ENCODE results near the gene RAD1. TPM values are rescaled to one million over a fixed set of nuclear protein-coding genes. Genes with fewer than 3 reads are reported as not detected.

Gene RAD1
- total RNA-seq, 1 experiment from 2014 or later, result 28.7 TPM

DNA sequence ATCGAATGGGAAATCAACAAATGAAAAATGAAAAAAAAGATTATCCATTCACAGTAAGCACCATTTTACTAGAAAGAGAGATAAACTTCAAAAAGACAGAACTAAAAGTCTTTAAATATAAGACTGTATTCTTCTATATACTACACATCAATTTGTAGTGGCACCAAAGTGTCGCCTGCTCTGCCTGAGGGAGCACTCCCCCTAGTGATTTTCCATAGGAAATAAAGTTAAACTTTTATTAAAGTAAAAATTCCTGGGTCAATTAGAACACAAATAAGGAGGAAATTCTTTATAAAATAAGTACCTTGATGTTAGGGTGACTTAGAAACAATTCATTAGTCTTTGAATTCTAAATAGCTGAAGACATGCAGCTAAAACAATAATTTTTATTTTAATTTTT, 9.7 kb downstream of the RAD1 start:
- H3K27me3 Mint-ChIP-seq (ENCODE audit: unreplicated experiment), result no peaks in the 10 kb centered on the region
- CTCF ChIA-PET, result no interaction called here

DNA sequence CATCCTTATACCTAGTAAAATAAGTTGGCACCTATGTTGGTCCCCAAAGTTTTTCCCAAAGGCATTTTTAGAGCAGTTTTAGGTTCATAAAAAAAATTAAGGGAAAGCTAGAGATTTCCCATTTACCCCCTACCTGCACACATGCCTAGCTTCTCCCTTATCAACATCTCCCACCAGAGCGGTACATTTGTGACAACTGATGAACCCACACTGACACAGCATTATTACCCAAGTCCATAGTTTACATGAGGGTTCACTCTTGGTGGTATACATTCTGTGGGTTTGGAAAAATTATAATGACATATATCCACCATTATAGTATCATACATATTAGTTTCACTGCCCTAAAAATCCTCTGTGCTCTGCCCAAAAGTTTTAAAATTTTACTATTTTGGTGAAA, 12.0 kb downstream of the RAD1 start:
- Mint-ChIP-seq H3K9me3 (ENCODE audit: low read depth, unreplicated experiment) (no peaks in the 10 kb centered on the region), H3K27me3 (ENCODE audit: unreplicated experiment) (no peaks in the 10 kb centered on the region), H3K27ac (ENCODE audit: unreplicated experiment) (no peak overlapping the region), H3K4me1 (ENCODE audit: low read depth, unreplicated experiment) (no peaks in the 10 kb centered on the region), H3K4me3 (ENCODE audit: low read depth, unreplicated experiment) (no peak overlapping the region), H3K36me3 (ENCODE audit: insufficient read depth, unreplicated experiment) (no peaks in the 10 kb centered on the region)
- TF ChIP-seq, protein P1, sequence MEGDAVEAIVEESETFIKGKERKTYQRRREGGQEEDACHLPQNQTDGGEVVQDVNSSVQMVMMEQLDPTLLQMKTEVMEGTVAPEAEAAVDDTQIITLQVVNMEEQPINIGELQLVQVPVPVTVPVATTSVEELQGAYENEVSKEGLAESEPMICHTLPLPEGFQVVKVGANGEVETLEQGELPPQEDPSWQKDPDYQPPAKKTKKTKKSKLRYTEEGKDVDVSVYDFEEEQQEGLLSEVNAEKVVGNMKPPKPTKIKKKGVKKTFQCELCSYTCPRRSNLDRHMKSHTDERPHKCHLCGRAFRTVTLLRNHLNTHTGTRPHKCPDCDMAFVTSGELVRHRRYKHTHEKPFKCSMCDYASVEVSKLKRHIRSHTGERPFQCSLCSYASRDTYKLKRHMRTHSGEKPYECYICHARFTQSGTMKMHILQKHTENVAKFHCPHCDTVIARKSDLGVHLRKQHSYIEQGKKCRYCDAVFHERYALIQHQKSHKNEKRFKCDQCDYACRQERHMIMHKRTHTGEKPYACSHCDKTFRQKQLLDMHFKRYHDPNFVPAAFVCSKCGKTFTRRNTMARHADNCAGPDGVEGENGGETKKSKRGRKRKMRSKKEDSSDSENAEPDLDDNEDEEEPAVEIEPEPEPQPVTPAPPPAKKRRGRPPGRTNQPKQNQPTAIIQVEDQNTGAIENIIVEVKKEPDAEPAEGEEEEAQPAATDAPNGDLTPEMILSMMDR (IDR thresholded peaks at IDR 0.05; ENCODE audit: unreplicated experiment), result no peak
- DNase-seq, result no peak
- intact Hi-C loops (cut with micrococcal nuclease; ENCODE audit: unreplicated experiment), result no loop called here
- CTCF ChIA-PET, result interaction anchor here (0.6 to 1.5 kb wide), 2 partner anchors 13 to 429 kb away, joined by 3 to 5 read pairs; no protein-coding TSS in a partner anchor
- no TSS peak for BruUV-seq (replicated peaks)

More for the DNA sequence above, 9.7 kb downstream of the RAD1 start:
- TF ChIP-seq, protein P1 (IDR thresholded peaks at IDR 0.05; ENCODE audit: unreplicated experiment), result no peak
- Mint-ChIP-seq H3K36me3 (ENCODE audit: insufficient read depth, unreplicated experiment) (peaks cover 5% of the 10 kb centered on the region), H3K4me3 (ENCODE audit: low read depth, unreplicated experiment) (no peak overlapping the region), H3K9me3 (ENCODE audit: low read depth, unreplicated experiment) (no peaks in the 10 kb centered on the region), H3K27ac (ENCODE audit: unreplicated experiment) (no peak overlapping the region), H3K4me1 (ENCODE audit: low read depth, unreplicated experiment) (no peaks in the 10 kb centered on the region)
- BruUV-seq (replicated peaks), result no TSS peak
- no peak for DNase-seq
- intact Hi-C loops (cut with micrococcal nuclease; ENCODE audit: unreplicated experiment), result no loop called here

DNA sequence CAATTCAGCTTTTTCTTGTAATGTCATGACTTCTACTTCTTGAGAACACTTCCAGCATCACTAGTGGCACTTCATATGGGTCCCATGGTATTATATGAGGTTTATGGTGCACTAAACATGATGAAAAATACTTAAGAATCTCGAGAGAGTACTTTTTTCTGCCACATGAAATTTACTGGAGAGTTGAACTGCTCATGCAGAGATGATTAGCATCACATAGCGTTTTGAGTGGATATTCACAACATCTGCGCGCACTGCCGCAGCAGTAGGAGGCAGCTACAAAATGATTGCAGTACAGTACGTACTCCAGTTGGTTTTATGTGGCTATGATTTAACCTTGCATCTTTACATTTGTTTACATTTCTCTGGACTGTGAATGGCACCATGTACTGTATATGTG, 14.7 kb downstream of the RAD1 start:
- Mint-ChIP-seq H3K36me3 (ENCODE audit: insufficient read depth, unreplicated experiment) (no peaks in the 10 kb centered on the region), H3K4me3 (ENCODE audit: low read depth, unreplicated experiment) (no peak overlapping the region), H3K27ac (ENCODE audit: unreplicated experiment) (no peak overlapping the region), H3K9me3 (ENCODE audit: low read depth, unreplicated experiment) (no peaks in the 10 kb centered on the region), H3K4me1 (ENCODE audit: low read depth, unreplicated experiment) (no peaks in the 10 kb centered on the region), H3K27me3 (ENCODE audit: unreplicated experiment) (no peaks in the 10 kb centered on the region)
- DNase-seq, result no peak
- CTCF ChIA-PET, result interaction anchor here (0.7 kb wide), 1 partner anchor 711 kb away, joined by 3 read pairs; no protein-coding TSS in a partner anchor
- BruUV-seq (replicated peaks), result no TSS peak
- TF ChIP-seq, protein P1 (IDR thresholded peaks at IDR 0.05; ENCODE audit: unreplicated experiment), result no peak
- intact Hi-C loops (cut with micrococcal nuclease; ENCODE audit: unreplicated experiment), result no loop called here

DNA sequence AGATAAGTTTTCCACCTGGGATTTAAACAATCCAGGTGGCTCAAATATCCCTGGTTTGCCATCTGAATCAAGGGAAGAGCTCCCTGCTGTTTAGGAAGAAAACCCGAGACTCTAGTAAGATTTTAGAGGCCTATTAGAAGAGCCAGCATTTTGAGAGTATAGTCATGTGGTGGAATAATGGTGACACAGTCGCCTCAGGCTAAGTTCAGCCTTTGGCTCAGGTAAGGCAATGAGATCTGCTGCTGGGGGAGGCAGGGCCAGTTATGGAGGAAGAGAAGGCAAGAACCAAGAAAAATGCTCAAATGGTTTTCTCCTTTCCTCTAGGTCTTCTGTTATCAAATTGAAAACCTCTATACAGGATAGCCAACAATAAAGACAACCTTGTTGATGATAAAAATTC, 16.2 kb downstream of the RAD1 start:
- Mint-ChIP-seq H3K4me3 (ENCODE audit: low read depth, unreplicated experiment) (no peak overlapping the region), H3K36me3 (ENCODE audit: insufficient read depth, unreplicated experiment) (no peaks in the 10 kb centered on the region), H3K27ac (ENCODE audit: unreplicated experiment) (no peak overlapping the region), H3K4me1 (ENCODE audit: low read depth, unreplicated experiment) (no peaks in the 10 kb centered on the region), H3K9me3 (ENCODE audit: low read depth, unreplicated experiment) (no peaks in the 10 kb centered on the region), H3K27me3 (ENCODE audit: unreplicated experiment) (no peaks in the 10 kb centered on the region)
- TF ChIP-seq, protein P1 (IDR thresholded peaks at IDR 0.05; ENCODE audit: unreplicated experiment), result no peak
- intact Hi-C loops (cut with micrococcal nuclease; ENCODE audit: unreplicated experiment), result loop anchor here (10.0 kb wide), 1 partner anchor 214 kb away; no protein-coding TSS in a partner anchor
- CTCF ChIA-PET, result no interaction called here
- DNase-seq, result no peak
- BruUV-seq (replicated peaks), result no TSS peak

Data from Calu3 (cell line).